Forelimb muscle (tissue), 1 donor: ENCODE results near the gene KIF1A. TPM values are rescaled to one million over a fixed set of nuclear protein-coding genes. Genes with fewer than 3 reads are reported as not detected.

Experiments
- DNase-seq: peaks from one replicate; pipeline ENCODE4 v3.0.0-alpha.2; 2013; ENCODE audit warnings: low read depth
- polyA plus RNA-seq: library from polyadenylated mRNA; unstranded; fragments of 120-200 nt; gene quantifications from one replicate; pipeline ENCODE4 v1.2.1, GENCODE V29; 2013; ENCODE audit not compliant: insufficient read length

The KIF1A gene
- polyA plus RNA-seq, 1 donor, result 3.6 TPM

DNA sequence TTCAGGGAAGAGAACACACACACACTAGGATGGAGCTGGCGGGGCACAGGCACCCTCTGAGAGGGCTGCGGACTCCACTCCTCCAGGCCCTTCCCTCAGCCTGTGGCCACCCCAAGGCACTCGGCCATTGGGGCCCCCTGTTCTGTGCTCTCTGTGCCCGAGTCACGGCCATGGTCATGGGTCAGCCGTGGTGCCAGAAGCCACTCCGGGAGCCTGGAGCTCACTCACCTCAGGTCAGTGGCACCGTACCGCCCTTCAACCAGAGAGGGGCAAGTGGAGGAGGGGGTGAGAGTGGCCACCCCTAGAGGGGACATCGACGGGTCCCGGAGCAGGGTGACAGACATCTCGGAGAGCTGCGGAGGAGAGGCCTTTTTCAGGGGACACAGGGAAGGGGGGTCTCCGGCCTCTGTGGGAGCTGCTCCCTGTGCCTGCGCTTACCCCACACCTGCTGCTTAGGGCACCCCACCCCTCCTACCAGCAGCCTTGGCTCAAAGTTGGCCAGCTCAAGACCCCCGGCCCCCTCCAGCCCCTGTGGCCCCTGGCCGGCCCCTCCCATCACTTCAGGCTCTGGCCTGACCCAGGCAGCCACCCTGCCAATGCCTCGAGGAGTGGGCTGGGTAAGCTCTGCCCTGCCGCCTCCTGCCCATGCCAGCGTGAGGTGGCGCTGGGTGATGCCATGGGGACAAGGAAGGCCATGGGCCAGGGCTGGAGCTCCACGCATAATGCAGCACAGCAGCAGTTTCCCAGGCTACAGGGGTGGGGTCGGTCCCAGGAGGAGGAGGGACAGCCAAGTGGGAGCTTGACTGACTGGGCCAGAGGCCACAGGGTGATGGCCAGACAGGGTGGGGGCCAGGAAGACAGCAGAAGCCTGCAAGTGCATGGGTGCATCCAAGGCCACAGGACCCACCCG is 99.1 kb downstream of the KIF1A start:
- no peak for DNase-seq

- DNase-seq, result no peak
These were observed 100.1 kb downstream of the KIF1A start for GRCh38 chr2:240719676-240720545.

DNA sequence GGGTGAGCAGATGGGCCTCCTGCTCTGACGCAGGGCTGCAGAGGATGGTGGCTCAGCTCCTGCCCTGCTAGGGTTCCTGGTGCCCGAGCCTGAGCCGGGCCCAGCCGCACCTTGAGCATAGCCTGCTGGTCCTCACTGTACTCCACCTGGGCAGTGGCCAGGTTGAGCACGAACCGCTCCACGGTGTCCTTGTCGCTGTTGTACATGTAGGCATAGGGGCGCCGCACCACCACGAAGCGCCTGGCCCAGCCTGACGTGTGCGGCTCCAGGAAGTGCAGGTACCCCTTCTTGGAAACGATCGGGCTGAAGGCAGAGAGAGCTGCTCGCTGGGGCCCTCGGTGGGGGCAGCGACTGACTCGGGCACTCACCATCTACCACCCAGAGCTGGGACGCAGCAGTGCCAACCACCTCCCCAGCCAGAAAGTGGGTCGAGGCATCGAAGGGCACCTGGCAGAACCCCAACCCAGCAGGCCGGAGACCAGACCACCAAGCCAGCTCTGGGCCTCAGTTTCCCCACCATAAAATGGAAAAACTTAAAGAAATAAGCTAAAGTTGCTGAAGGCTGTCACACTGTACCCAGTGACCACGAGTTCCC is 101.0 kb downstream of the KIF1A start:
- DNase-seq, result no peak

DNA sequence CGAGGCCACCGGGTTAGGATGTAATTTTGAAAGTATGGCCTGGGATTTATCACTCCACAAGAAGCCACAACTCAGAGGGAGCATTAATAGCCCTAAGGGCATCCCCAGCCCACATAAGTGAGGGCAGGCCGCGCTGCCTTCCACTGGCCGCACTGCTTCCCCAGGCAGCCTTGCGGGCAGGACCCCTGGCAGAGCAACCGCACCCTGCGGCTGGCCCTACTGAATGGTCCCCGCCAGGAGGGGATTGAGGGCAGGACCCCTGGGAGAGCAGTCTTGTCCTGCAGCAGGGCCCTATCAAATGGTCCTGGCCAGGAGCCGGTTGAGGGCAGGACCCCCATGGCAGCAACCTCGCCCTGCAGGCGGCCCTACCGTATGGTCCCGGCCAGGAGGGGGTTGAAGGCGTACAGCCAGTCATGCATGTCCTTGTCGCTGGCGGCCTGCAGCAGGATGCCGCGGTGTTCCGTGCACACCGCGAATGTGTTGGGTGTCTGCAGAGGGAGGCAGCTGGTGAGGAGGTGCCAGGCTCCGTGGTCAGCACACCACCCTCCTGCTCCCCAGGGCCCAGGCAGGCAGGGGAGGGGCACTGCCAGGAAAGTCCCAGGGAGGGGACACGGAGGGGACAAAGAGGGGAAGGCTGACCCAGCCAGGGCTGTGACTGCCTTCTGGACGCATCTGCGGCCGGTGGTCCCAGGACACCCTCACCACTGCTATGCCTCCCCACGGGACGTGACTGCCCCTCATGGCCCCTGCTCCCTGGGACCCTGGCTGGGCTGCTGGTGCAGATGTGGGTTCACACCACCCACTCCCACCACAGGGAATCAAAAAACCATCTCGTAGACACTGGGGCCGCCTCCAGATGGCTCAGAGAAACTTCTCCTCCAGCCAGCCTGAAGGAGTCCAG is 102.1 kb downstream of the KIF1A start:
- DNase-seq, result no peak

- DNase-seq, result no peak
These were observed 102.8 kb downstream of the KIF1A start for GRCh38 chr2:240717181-240717641.

- DNase-seq, result no peak
These were observed 103.8 kb downstream of the KIF1A start for GRCh38 chr2:240716130-240716798.

- DNase-seq, result no peak
These were observed 105.0 kb downstream of the KIF1A start for GRCh38 chr2:240714747-240715725.

DNA sequence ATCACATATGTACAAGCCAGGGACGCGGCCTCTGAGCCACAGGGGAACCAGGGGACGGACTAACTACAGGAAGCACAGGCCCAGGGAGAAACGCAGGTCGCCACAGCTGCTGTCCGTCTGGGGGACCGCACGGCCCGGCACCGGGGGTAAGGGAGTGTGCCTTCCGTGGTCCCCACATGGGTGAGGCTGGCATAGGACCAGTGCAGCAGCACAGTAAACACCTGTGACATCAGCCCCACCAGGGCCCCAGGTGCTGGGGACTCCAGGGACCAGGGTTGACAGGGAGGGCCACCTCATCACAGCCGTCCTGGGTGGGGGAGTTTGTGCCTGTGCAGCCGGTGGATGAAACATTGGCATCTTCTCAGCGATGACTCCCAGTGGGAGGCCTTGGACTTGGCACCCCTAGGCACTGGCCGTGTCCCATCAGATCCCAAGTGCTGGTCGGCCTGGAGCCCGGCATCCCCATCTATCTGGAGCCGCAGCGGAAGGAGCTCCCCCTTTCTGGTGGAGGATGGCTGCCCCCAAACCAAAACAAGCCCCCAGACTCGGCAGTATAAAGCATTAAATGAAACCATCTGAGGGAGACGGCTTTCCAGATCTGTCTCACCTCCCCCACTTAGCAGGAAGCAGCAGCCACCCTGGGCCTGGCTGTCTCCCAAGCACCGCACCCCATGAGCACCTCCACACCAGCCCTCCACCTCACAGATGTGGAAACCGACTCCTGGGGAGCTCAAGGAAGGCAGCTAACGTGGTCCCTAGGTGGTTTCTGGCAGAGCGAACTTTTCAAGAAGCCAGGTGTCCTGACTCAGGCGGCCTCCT is 105.9 kb downstream of the KIF1A start:
- no peak for DNase-seq

DNA sequence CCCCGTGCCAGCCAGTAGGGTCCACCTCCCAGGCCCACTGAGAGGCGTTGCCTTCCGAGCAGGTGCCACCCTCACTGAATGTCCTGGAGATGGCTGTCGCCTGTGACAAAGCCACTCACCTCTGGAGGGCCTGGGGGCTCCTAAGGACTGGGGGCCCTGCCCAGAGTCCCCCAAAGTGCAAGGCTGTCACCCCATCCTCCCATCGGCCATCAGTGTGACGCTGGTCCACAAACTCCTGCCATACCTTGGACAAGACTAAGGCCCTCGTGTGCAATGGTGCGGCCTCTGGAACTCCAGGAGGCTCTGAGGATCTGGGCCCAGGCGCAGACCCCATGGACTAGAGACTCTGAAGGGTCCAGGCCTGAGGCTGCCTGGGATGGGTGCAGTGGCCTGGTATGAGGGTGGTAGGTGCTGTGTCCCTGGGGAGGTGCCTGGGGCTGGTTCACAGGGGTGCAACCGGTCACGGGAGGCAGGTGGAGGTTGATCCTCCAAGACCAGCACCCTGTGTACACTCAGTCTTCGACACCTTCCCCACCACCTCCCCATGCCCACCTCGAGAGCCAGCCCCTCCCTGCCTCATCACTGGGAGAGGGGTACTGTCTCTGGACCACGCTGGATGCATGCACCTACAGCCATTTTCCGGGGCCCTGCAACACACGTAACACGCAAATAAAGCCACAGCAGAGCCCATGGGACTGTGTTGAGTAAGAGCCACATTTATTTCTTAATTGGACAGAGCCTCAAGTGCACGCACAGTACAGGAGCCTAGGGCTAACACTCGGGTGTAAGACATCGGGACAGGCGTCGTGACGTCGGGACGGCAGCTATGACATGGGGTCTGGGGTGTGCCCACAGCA is 106.7 kb downstream of the KIF1A start:
- DNase-seq, result no peak

DNA sequence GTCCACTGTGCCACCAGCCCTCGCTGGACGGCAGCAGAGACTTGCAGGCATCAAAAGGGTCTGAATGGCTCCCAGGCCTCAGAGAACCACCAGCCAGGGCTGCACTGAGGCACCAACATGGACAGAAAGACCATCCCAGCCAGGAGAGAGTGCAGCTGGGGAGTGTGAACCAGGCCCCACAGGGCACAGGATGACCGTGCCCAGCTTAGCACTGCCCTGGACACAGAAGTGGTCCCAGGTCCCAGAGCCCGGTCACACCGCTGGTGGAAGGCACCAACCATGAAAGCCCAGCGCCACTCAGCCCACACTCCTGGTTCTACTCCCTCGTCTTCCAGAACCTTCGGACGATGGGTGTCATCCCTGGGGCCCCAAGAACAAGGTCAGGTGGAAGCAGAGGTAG is 107.9 kb downstream of the KIF1A start:
- no peak for DNase-seq

DNA sequence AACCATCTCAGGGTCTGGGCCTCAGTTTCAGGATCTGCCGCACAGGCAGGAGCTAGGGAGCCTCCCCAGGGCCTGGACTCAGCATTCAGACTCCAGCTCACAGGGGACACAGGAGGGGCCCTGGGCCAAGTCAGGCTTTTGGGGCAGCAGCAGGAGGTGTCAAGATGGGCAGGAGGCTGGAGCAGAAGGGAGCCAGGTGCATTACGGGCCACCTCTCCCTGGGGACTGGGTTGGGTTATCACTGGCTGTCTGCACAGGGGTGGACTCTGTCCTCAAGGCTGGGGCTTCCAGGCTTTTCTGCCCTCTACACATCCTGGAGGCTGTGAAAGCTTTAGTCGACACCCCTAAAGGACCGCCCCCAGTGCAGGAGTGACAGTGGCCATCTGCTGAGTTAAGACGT is 108.3 kb downstream of the KIF1A start:
- no peak for DNase-seq

GRCh38 chr2:240711296-240711695 is 108.7 kb downstream of the KIF1A start:
- DNase-seq, result no peak

- DNase-seq, result no peak
These were observed 111.6 kb downstream of the KIF1A start for GRCh38 chr2:240708457-240708856.

- DNase-seq, result no peak
These were observed 112.2 kb downstream of the KIF1A start for GRCh38 chr2:240707821-240708220.

GRCh38 chr2:240707043-240707756 is 112.8 kb downstream of the KIF1A start:
- DNase-seq, result no peak

DNA sequence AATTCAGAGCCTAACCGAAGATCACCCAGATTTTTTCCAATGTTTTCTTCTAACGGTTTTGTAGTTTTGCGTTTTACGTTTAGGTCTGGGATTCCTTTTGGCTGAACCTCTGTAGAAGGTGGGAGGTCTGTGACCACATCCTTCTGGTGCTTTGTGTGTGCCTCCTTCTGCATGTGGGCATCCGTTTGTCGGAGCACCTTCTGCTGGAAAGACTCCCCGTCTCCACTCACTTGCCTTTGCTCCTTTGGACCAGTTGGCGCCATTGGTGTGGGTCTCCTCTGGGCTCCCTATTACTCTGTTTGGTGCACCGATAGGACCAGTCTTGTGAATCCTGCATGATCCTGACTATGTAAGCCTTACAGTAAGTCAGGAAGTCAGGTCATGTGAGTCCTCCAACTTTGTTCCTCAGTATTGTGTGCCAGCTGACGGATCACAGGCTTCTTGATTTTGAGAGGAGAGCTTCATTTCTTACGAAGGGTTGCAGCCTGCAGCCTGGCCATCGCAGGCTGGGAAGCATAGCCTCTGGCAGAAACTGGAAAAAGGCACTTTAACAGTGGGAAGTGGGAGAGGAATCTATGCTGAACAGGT is 114.7 kb downstream of the KIF1A start:
- DNase-seq, result no peak
